ENCODE data around the gene NKTR. TPM values are rescaled to one million over a fixed set of nuclear protein-coding genes. Genes with fewer than 3 reads are reported as not detected.

The NKTR gene
- total RNA-seq, 4 donors from 2014 or later: 33.8 to 82.3 (median 49.6) TPM

- DNase-seq (ENCODE audit: low spot score in 2 of 2): peak in 1 of 2 donors; percentile 83
- WGBS, 2 donors: 41 to 60% methylated on average over 29 to 34 of the region's 34 CpGs
- intact Hi-C loops (cut with DNase I; ENCODE audit: low total_unique reads): no loop called here
- H3K4me3 ChIP-seq (ENCODE audit: low read depth, poor library complexity, severe bottlenecking): no peak within 1 kb of the TSS
- TF ChIP-seq CTCF (IDR thresholded peaks at IDR 0.05) (no peak), POLR2A (IDR thresholded peaks at IDR 0.05) (no peak)
These were observed 84.9 kb downstream of the NKTR start, which contains the start of gene KLHL40 for GRCh38 chr3:42685363-42685881. Gene KLHL40 (plus strand): TSS chr3:42685537. CDS start chr3:42685619, 82 bp downstream.

GRCh38 chr3:42685891-42686820 is 85.7 kb downstream of the NKTR start:
- WGBS, 2 donors: 36 to 44% methylated on average over 65 to 69 of the region's 80 CpGs
- TF ChIP-seq CTCF (IDR thresholded peaks at IDR 0.05) (no peak), POLR2A (IDR thresholded peaks at IDR 0.05) (no peak)
- intact Hi-C loops (cut with DNase I; ENCODE audit: low total_unique reads): no loop called here
- no peak overlapping the region for H3K4me3 ChIP-seq (ENCODE audit: low read depth, poor library complexity, severe bottlenecking)
- DNase-seq (ENCODE audit: low spot score in 2 of 2): peak in 1 of 2 donors; percentile 72

- intact Hi-C loops (cut with DNase I; ENCODE audit: low total_unique reads): no loop called here
- TF ChIP-seq CTCF (IDR thresholded peaks at IDR 0.05) (no peak), POLR2A (IDR thresholded peaks at IDR 0.05) (no peak)
- WGBS, 2 donors: 72 to 92% methylated on average over 7 of the region's 7 CpGs
- no peak for DNase-seq (ENCODE audit: low spot score in 2 of 2)
- no peak overlapping the region for H3K4me3 ChIP-seq (ENCODE audit: low read depth, poor library complexity, severe bottlenecking)
These were observed 86.6 kb downstream of the NKTR start for GRCh38 chr3:42686832-42687650.

- intact Hi-C loops (cut with DNase I; ENCODE audit: low total_unique reads): no loop called here
- TF ChIP-seq POLR2A (IDR thresholded peaks at IDR 0.05) (no peak), CTCF (IDR thresholded peaks at IDR 0.05) (no peak)
- no peak for DNase-seq (ENCODE audit: low spot score in 2 of 2)
- WGBS, 2 donors: 95 to 96% methylated on average over 12 to 15 of the region's 15 CpGs
- H3K4me3 ChIP-seq (ENCODE audit: low read depth, poor library complexity, severe bottlenecking): no peak overlapping the region
These were observed 87.5 kb downstream of the NKTR start for GRCh38 chr3:42688016-42688415.

- no peak overlapping the region for H3K4me3 ChIP-seq (ENCODE audit: low read depth, poor library complexity, severe bottlenecking)
- DNase-seq (ENCODE audit: low spot score in 2 of 2): no peak
- WGBS, 2 donors: 87 to 90% methylated on average over 22 of the region's 22 CpGs
- TF ChIP-seq CTCF (IDR thresholded peaks at IDR 0.05): no peak
- TF ChIP-seq POLR2A (IDR thresholded peaks at IDR 0.05): no peak
- intact Hi-C loops (cut with DNase I; ENCODE audit: low total_unique reads): no loop called here
These were observed 88.3 kb downstream of the NKTR start for GRCh38 chr3:42688487-42689420.

Measured in lower leg skin (tissue), 4 donors.